Type B pancreatic cell (in vitro differentiated cells): ENCODE measurements around the gene SLC4A1. TPM values are rescaled to one million over a fixed set of nuclear protein-coding genes. Genes with fewer than 3 reads are reported as not detected.

Source experiments
- DNase-seq: peaks from one replicate; pipeline ENCODE4 v3.0.0; 2021; ENCODE audit warnings: mixed read lengths; ENCODE audit not compliant: unreplicated experiment; ENCODE audit errors: extremely low spot score
- H3K27ac Mint-ChIP-seq: 2 replicates; pipeline ENCODE4 v1.8.0; 2021; ENCODE audit warnings: mild to moderate bottlenecking, mixed read lengths
- H3K27me3 Mint-ChIP-seq: 2 replicates; pipeline ENCODE4 v1.8.0; 2021; ENCODE audit warnings: mixed read lengths
- H3K36me3 Mint-ChIP-seq: 2 replicates; pipeline ENCODE4 v1.8.0; 2021; ENCODE audit warnings: mixed read lengths
- H3K4me1 Mint-ChIP-seq: one replicate; pipeline ENCODE4 v1.8.0; 2021; ENCODE audit warnings: mixed read lengths; ENCODE audit not compliant: unreplicated experiment
- H3K4me3 Mint-ChIP-seq: 2 replicates; pipeline ENCODE4 v1.8.0; 2021; ENCODE audit warnings: mild to moderate bottlenecking, mixed read lengths
- H3K9me3 Mint-ChIP-seq: 2 replicates; pipeline ENCODE4 v1.8.0; 2021; ENCODE audit warnings: mixed read lengths
- CTCF ChIP-seq: fragments of 200-600 bp; sonication (generic); conservative IDR thresholded peaks from 2 replicates; pipeline ENCODE4 v1.5.0; 2021; ENCODE audit warnings: antibody characterized with exemption, mild to moderate bottlenecking
- total RNA-seq: library from RNA; stranded (reverse); gene quantifications from 2 replicates; pipeline ENCODE4 v1.2.1, GENCODE V29; 2021; ENCODE audit warnings: low replicate concordance

Gene SLC4A1
- total RNA-seq, 1 donor from 2014 or later, result not detected

- H3K27ac Mint-ChIP-seq, result no peak overlapping the region
- no peaks in the 10 kb centered on the region for H3K36me3 Mint-ChIP-seq
- H3K4me3 Mint-ChIP-seq, result no peak overlapping the region
- H3K4me1 Mint-ChIP-seq, result no peaks in the 10 kb centered on the region
- peaks cover 6% of the 10 kb centered on the region for H3K27me3 Mint-ChIP-seq
- TF ChIP-seq CTCF, result no peak
- no peaks in the 10 kb centered on the region for H3K9me3 Mint-ChIP-seq
- DNase-seq, result no peak
Observed at GRCh38 chr17:44282264-44282663, 14.3 kb upstream of the SLC4A1 start.

GRCh38 chr17:44281570-44281969 is 13.6 kb upstream of the SLC4A1 start:
- H3K36me3 Mint-ChIP-seq, result no peaks in the 10 kb centered on the region
- TF ChIP-seq CTCF, result no peak
- peaks cover 6% of the 10 kb centered on the region for H3K27me3 Mint-ChIP-seq
- H3K9me3 Mint-ChIP-seq, result no peaks in the 10 kb centered on the region
- H3K4me1 Mint-ChIP-seq, result no peaks in the 10 kb centered on the region
- H3K4me3 Mint-ChIP-seq, result no peak overlapping the region
- H3K27ac Mint-ChIP-seq, result no peak overlapping the region
- no peak for DNase-seq

DNA sequence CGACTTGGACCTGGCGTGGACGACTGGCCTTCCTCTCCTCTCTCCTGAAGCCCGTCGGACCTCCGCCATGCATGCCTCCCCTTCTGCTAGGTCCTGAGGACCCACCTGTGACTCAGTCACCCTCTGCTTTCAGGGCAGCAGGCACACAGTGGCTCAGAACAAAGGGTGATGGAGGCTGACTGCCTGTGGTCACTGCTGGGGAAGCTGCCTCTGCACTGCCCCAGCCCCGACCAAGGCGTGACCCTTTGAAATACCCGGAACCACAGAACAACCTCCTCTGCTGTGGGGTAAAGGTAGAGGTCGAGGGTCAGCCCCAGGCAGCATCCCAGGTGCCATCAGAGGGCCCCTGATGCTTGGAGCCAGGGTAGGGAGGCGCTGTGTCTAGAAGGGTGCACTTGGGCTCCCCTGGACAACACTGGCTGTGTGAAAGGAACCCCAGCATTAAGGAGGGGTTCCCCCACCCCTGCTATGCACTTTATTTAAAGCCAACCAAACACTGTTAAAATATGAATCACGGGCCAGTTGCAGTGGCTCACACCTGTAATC is 12.5 kb upstream of the SLC4A1 start:
- H3K27ac Mint-ChIP-seq, result no peak overlapping the region
- no peaks in the 10 kb centered on the region for H3K36me3 Mint-ChIP-seq
- DNase-seq, result no peak
- no peaks in the 10 kb centered on the region for H3K4me1 Mint-ChIP-seq
- TF ChIP-seq CTCF, result no peak
- no peaks in the 10 kb centered on the region for H3K9me3 Mint-ChIP-seq
- H3K27me3 Mint-ChIP-seq, result peaks cover 6% of the 10 kb centered on the region
- H3K4me3 Mint-ChIP-seq, result no peak overlapping the region

- no peak for DNase-seq
- Mint-ChIP-seq H3K9me3 (no peaks in the 10 kb centered on the region), H3K4me3 (no peak overlapping the region), H3K36me3 (no peaks in the 10 kb centered on the region), H3K27me3 (peaks cover 10% of the 10 kb centered on the region), H3K27ac (no peak overlapping the region), H3K4me1 (no peaks in the 10 kb centered on the region)
- no peak for TF ChIP-seq CTCF
Observed at GRCh38 chr17:44279666-44280391, 11.9 kb upstream of the SLC4A1 start.

DNA sequence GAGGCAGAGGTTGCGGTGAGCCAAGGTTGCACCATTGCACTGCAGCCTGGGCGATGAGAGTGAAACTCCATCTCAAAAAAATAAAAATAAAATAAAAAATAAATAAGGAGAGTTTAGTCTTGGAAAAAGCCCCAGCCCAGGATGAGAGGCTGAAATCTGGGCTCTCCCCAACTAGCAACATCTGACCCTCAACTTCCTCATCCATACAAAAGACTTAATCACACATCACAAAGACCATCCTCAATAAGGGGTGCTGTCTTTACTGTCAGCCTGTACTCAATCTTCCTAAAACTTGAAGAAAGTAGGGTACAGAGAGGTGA is 11.4 kb upstream of the SLC4A1 start:
- Mint-ChIP-seq H3K36me3 (no peaks in the 10 kb centered on the region), H3K4me1 (no peaks in the 10 kb centered on the region), H3K27ac (no peak overlapping the region), H3K4me3 (no peak overlapping the region), H3K27me3 (peaks cover 10% of the 10 kb centered on the region), H3K9me3 (no peaks in the 10 kb centered on the region)
- no peak for TF ChIP-seq CTCF
- DNase-seq, result no peak
